Measurements from ENCODE around the gene GCNT4.

Gene GCNT4

DNA sequence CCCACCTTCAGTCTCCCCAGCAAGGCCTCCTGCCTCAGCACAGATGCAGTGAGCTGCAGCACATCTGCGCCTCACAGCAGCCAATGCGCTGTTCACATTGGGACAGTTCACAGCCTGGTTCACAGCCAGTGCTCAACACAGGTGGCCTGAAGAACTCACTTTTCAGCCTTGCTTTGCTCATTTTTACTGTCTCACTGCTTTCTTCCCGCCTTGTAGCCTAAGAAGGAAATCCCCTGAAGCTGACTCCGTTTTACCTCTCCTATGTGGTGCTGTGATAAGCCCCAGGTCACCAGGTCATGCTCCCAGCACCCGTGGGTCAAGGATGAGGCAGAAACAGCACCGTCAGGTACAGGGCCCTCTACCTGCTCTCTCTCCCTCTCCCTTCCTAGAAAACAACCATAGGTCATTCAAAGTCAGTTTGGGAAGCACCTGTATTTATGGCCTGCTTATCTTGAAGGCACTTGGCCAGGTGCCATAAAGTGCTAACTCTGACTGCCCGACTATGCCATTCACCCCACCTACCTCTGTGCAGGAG is 1.1 kb downstream of the GCNT4 start:
- in situ Hi-C loops (cut with MboI; ENCODE audit: low sequenced_read_pairs): no loop called here

GRCh38 chr5:75050415-75050814 is 1.9 kb downstream of the GCNT4 start:
- in situ Hi-C loops (cut with MboI; ENCODE audit: low sequenced_read_pairs): no loop called here

- in situ Hi-C loops (cut with MboI; ENCODE audit: low sequenced_read_pairs): no loop called here
These were observed 2.7 kb downstream of the GCNT4 start for GRCh38 chr5:75049456-75050351.

DNA sequence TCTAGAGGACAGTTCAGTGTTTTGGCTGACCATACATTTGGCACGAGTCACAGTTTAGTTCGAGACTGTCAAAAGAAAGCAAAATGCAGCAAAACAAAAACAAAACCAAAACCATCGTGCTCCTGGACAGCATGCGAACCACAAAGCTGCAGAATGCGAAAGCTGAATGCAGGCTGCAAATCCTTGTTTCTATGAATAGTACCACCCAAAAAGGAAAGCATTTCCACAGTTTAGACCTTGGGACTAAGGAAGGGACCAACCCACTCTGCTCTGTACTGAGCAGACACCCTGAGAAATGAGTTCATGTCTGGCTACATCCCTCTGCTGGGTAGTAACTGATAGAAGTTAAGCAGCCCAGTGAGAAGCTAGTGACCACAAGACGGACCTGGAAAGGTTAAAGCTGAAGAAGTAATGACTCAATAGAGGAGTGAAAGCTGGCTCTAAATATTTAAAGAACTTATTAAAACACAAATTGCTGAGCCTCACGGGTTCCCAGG is 3.9 kb downstream of the GCNT4 start:
- in situ Hi-C loops (cut with MboI; ENCODE audit: low sequenced_read_pairs): no loop called here

DNA sequence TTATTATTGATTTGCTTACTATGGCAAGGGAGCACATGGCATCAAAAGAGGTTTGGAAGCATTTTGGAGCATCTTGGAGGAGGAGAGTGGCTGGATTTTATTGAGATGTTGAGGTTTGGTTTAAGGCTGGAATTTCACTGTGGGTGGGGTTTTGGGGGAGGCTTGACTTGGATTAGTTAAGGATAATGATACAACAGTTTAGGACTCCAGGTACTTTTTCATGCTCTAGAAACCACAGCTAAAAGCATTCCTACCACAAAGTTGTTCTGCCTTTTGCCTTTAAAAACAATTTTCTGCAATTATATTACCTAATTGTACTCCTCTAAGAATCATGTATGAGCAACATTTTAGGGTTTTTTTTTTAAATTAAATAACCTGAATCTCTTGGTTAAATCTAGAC is 5.0 kb downstream of the GCNT4 start:
- in situ Hi-C loops (cut with MboI; ENCODE audit: low sequenced_read_pairs): no loop called here

GRCh38 chr5:75046366-75047142 is 5.8 kb downstream of the GCNT4 start:
- in situ Hi-C loops (cut with MboI; ENCODE audit: low sequenced_read_pairs): no loop called here

DNA sequence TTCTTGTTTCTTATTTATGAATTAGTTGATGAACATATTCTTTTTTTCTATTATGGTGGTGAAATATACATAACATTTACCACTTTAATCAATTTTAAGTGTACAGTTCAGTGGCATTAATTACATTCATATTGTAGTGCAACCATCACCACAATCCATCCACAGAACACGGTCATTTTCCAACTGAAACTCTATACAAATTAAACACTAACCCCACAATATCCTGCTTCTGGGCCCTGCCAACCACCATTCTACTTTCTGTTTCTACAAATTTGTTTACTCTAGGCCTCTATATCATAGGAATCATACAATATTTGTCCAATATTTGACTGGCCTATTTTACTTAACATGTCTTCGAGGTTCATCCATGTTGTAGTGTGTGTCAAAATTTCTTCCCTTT is 7.3 kb downstream of the GCNT4 start:
- in situ Hi-C loops (cut with MboI; ENCODE audit: low sequenced_read_pairs): no loop called here

DNA sequence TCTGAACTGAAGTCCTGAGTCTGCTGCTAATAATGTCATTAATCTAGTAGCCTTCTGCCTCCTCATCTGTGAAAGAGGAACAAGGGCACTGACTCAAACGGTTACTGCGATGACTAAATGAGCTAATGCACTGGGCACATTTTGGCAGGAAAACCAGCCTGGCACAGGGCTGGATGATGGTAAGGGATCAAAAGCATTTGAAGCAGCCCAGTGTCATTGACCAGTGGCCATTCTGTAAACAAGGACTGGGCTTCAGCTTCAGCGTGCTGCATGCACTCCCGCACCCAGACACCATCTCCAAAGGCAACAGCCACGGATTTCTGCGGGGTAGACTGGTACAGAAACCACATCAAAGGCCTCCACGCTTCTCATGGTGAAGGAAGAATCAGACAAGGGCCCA is 8.0 kb downstream of the GCNT4 start:
- in situ Hi-C loops (cut with MboI; ENCODE audit: low sequenced_read_pairs): no loop called here

DNA sequence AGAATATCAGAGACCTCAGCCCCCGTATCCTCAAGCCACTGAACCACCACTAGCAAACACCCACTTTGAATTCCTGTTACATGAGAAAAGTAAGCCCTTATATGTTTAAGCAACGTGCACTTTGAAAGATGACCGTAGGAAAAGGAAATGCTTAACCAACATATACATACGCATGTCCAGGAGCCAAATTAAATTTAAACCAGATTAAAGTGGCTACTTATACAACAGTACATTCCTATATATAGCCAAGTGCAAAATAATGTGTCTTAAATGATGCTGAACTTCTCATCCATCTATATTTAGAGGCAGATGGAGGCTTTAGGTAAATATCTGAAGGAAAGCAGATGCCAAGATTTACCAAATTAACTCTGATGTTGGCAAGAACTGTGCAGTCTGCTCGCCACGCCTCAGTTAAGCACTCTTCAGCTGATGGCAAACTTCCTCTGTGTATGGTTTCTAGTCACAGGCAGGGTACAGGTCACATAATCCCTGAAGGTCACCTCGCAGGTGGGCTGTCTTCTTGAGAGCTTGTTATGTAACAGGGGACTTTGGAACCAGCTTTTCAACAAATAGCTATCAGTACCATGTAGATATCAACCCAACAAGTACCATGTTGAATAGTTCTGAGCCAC is 8.6 kb downstream of the GCNT4 start:
- in situ Hi-C loops (cut with MboI; ENCODE audit: low sequenced_read_pairs): no loop called here

- in situ Hi-C loops (cut with MboI; ENCODE audit: low sequenced_read_pairs): no loop called here
These were observed 9.8 kb downstream of the GCNT4 start for GRCh38 chr5:75042522-75042921.

DNA sequence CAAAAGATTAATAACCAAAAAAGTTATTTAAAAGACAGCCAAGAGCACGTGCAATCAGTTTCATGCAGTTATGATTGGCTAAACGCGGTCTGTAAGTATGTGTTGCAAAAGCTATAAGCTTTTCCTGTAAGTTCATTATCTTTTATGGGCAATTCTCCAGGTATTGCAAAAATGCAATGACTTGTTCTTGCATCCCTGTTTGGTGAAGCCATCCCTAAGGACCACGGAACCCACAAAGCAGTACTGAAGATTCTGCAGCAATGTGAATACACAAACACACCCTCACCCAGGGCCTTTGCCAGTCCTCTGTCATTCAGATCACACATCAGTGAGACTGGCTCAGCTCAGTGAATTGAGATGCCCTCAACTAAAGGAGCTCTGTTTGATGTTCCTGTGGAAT is 11.4 kb downstream of the GCNT4 start:
- in situ Hi-C loops (cut with MboI; ENCODE audit: low sequenced_read_pairs): no loop called here

GRCh38 chr5:75037106-75037505 is 15.3 kb downstream of the GCNT4 start:
- in situ Hi-C loops (cut with MboI; ENCODE audit: low sequenced_read_pairs): no loop called here

DNA sequence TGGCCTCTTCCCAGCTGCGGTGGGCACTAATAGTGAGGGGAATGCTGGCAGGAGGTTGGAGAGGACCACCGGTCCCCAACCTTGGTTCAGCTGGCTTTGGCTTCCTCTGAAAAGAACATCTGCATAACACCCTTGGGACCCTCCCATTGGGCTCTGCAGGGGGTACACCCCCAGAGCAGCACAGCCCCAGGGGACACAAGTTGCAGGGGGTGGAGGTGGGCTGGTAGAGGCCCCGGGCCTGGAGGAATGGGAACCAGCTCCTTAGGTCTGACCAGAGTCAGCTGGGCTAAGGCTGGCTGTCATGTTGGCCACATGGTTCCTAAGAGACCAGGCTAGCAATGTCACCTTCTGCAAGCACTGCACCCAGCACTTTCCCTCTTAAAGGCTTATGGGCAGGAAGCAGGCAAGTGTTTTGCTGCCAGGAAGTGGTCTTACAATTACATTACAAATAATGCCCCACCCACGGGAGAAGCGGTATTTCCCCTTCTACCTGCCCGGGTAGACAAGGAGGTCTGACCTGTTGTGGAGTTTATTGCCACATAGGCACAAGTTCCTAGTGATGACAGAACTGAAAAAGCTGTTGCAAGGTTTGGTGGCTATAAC is 18.1 kb downstream of the GCNT4 start:
- in situ Hi-C loops (cut with MboI; ENCODE audit: low sequenced_read_pairs): no loop called here

DNA sequence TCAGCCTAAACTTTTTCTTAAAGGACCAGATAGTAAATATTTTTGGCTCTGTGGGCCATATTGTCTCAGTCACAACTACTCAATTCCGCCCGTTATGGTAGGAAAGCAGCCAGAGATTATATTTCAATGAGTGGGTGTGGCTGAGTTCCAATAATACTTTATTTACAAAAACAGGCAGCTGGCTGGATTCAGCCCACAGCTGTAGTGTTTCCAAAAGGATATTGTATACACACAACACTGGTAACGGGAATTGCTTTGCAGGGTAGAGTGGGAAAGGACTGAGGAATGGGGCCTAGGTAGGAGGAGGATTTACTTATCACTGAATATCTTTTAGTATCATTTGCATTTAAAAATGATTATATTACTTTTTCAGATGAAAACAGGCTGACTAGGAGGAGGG is 21.0 kb downstream of the GCNT4 start:
- in situ Hi-C loops (cut with MboI; ENCODE audit: low sequenced_read_pairs): no loop called here

- in situ Hi-C loops (cut with MboI; ENCODE audit: low sequenced_read_pairs): no loop called here
These were observed 24.3 kb downstream of the GCNT4 start for GRCh38 chr5:75028090-75028489.

DNA sequence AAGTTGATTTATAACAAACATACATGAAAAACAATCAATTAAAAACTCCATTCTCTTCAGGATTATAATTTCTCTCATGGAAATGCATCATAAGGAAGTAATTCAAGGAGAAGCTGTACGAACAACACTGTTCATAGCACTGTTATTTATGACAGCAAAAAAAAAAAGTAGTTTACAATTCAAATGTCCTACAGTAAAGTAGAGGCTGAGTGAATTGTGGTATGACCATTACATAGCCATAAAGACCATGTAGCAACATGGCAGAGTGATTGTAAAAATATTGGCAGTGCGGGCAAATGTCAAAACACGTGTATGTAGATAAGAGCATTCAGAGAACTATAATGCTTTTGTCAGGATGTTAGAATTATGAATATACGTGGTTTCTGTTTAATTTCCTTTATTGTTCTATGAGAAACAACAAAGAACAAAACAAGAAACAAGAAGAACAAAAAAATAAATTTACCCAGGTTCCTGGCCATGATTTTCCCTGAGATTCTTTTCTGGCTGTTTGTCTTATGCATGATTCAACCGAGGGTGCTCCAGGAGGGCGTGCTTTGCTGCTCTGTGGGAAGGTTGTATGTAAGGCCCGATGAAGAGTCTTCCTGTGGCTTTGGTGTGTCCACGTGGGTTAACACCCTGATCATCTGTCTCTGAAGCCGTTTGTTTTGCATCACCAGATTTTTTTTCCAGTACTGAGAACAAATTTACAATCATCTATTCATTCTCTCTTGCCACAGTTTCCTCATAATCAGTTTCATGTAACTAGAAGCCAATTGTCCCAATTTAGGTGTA is 28.8 kb downstream of the GCNT4 start:
- in situ Hi-C loops (cut with MboI; ENCODE audit: low sequenced_read_pairs): no loop called here

DNA sequence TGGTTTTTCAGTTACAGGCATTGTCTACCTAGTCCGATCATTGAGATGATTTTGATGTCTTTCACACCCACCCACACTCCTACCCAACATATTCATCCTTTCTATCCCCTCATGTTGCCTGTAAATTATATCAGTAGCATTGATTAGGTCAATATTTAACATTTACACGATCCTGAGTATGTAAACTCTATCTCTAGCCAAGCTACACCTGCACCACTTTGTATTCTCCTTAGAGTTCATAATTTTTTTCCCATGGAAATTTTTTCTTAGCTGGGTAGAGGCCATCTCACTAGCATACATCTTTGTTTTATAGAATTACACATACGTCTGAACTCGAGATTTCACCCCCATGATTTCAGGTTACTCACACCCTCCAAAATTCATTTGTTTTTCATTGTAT is 30.6 kb downstream of the GCNT4 start:
- in situ Hi-C loops (cut with MboI; ENCODE audit: low sequenced_read_pairs): no loop called here

DNA sequence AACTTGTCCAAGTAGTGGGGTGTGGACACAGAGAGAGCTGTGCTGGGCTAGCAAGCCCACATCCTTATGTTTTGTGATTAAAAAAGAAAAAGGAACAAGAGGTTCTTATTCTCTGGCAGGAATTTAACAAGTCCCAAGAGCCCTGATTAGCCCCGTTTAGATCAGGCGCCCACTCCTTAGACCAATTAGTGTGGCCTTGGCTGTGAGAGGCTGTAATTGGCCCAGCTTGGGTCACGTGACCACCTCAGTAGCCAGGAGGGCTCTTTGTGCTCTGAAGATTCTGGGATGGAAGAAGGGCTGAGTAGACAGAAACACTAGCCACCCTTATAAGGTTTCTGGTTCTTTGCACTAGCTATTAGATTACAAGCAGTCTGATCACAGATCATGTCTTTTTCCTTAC is 31.1 kb downstream of the GCNT4 start:
- in situ Hi-C loops (cut with MboI; ENCODE audit: low sequenced_read_pairs): no loop called here

DNA sequence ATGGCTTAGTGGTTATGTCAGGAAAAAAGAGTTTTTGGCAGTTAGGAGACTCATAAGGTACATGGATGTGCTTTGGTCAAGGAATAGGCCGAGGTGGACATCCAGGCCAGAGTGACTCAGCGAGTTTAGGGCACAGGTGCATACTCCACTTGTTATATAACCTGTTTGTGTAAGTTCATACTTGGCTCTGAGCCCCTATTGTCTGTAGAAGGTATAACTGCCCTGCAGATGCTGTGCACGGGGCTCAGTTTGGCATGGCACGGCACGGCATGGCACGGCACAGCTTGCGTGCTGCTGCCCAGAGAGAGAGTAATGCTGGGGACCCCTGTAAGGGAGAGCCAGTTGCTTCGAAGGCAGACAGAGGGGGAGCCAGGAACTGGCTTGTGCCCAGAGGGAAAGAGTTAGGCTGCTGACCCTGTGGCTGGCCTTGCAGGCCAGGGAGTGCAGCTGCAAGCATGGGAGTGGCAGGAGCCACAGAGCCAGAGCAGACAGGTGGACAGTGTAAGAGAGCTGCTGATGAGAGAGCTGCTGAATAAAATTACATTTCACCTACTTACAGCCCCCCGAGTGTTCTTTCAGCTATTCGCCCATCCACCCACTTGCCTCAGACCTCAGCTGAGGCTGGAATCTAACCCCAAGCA is 32.2 kb downstream of the GCNT4 start:
- in situ Hi-C loops (cut with MboI; ENCODE audit: low sequenced_read_pairs): no loop called here
